GM12878 (cell line): Measurements from ENCODE around the gene KIF6.
A peak's percentile ranks its signal among the peaks of the same experiment; 100 is the strongest.

Experiments used
- EED ChIP-seq: sonication (generic); IDR thresholded peaks from 2 replicates; pipeline ENCODE4 v1.6.1; 2016; ENCODE audit warnings: antibody characterized with exemption, low read depth
- ETV6 ChIP-seq, 2 experiments: fragments of 450-650 bp in 1 of 2; IDR thresholded peaks in 1 of 2; conservative IDR thresholded peaks in 1 of 2; 2 replicates each; pipeline ENCODE4 v1.6.1; 2014; ENCODE audit warnings: antibody characterized with exemption in 1 of 2, borderline replicate concordance in 1 of 2, low read depth in 1 of 2, mild to moderate bottlenecking in 1 of 2, moderate library complexity in 1 of 2
- EZH2 ChIP-seq: IDR thresholded peaks from 2 replicates; pipeline ENCODE4 v1.6.1; 2012; ENCODE audit warnings: low read depth, mild to moderate bottlenecking, control low read depth, inconsistent platforms, low read length, borderline replicate concordance; ENCODE audit not compliant: control insufficient read depth
- NFYB ChIP-seq: IDR thresholded peaks from 2 replicates; pipeline ENCODE4 v1.6.1; 2011; ENCODE audit warnings: low read depth, mild to moderate bottlenecking, low read length, improper control_type of control experiment, moderate library complexity; ENCODE audit not compliant: insufficient read depth
- NR2F1 ChIP-seq: fragments of 450-650 bp; conservative IDR thresholded peaks from 2 replicates; pipeline ENCODE4 v1.6.1; 2017; ENCODE audit warnings: mild to moderate bottlenecking
- RAD21 ChIP-seq: IDR thresholded peaks from 2 replicates; pipeline ENCODE4 v1.6.1; 2011; ENCODE audit warnings: mild to moderate bottlenecking, low read depth, low read length, moderate library complexity; ENCODE audit not compliant: insufficient read depth
- RFX5 ChIP-seq: IDR thresholded peaks from 2 replicates; pipeline ENCODE4 v1.6.1; 2011; ENCODE audit warnings: low read depth, low read length, improper control_type of control experiment
- TAF1 ChIP-seq: IDR thresholded peaks from 2 replicates; pipeline ENCODE4 v1.6.1; 2011; ENCODE audit warnings: mild to moderate bottlenecking, low read depth, low read length, borderline replicate concordance
- ZSCAN29 ChIP-seq: fragments of 450-650 bp; IDR thresholded peaks from 2 replicates; pipeline ENCODE4 v1.6.1; 2017; ENCODE audit warnings: mild to moderate bottlenecking, moderate library complexity
- TF ChIP-seq, protein P1 (sequence below): IDR thresholded peaks from 2 replicates; pipeline ENCODE4 v1.6.1; 2011; ENCODE audit warnings: low read depth, low read length, improper control_type of control experiment, borderline replicate concordance
- TF ChIP-seq, protein P2 (sequence below), 3 experiments: IDR thresholded peaks in 2 of 3; conservative IDR thresholded peaks in 1 of 3; 2 replicates each; pipeline ENCODE4 v1.5.1; 2011; ENCODE audit warnings: low read depth in 3 of 3, low read length in 3 of 3, mild to moderate bottlenecking in 3 of 3, control low read depth in 2 of 3, moderate library complexity in 2 of 3, inconsistent platforms in 1 of 3, mixed read lengths in 1 of 3; ENCODE audit not compliant: control insufficient read depth in 2 of 3, insufficient read depth in 1 of 3; ENCODE audit errors: extremely low read depth in 1 of 3
- TF ChIP-seq, protein P3 (sequence below): fragments of 450-650 bp; formaldehyde crosslinking; IDR thresholded peaks from 2 replicates; pipeline ENCODE4 v1.4.0; 2022; ENCODE audit warnings: mild to moderate bottlenecking, moderate library complexity

DNA sequence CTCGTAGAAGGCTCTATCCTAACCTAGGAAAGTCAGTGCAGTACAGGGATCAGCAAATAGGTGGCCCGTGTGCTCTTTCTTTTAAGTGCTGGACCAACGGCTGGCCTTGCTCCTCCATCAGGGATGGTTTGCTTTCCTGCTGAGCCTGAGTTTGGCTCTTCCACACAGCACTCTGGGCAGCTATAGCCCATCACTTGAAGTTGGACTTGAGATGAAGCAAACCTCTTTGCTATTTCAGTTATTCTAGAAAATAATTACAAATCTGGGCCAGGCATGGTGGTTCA, 335.8 kb downstream of the KIF6 start:
- TF ChIP-seq NR2F1, result no peak
- TF ChIP-seq, protein P1, sequence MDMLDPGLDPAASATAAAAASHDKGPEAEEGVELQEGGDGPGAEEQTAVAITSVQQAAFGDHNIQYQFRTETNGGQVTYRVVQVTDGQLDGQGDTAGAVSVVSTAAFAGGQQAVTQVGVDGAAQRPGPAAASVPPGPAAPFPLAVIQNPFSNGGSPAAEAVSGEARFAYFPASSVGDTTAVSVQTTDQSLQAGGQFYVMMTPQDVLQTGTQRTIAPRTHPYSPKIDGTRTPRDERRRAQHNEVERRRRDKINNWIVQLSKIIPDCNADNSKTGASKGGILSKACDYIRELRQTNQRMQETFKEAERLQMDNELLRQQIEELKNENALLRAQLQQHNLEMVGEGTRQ, result no peak
- peak; percentile 25; the same call in 1 of the 2 replicates for TF ChIP-seq RAD21
- TF ChIP-seq ZSCAN29, result no peak
- TF ChIP-seq, protein P2, sequence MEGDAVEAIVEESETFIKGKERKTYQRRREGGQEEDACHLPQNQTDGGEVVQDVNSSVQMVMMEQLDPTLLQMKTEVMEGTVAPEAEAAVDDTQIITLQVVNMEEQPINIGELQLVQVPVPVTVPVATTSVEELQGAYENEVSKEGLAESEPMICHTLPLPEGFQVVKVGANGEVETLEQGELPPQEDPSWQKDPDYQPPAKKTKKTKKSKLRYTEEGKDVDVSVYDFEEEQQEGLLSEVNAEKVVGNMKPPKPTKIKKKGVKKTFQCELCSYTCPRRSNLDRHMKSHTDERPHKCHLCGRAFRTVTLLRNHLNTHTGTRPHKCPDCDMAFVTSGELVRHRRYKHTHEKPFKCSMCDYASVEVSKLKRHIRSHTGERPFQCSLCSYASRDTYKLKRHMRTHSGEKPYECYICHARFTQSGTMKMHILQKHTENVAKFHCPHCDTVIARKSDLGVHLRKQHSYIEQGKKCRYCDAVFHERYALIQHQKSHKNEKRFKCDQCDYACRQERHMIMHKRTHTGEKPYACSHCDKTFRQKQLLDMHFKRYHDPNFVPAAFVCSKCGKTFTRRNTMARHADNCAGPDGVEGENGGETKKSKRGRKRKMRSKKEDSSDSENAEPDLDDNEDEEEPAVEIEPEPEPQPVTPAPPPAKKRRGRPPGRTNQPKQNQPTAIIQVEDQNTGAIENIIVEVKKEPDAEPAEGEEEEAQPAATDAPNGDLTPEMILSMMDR (IDR thresholded peaks at IDR 0.05 in 2 of 3, conservative IDR thresholded peaks at IDR 0.05 in 1 of 3; ENCODE audit: control insufficient read depth in 2 of 3, extremely low read depth in 1 of 3, insufficient read depth in 1 of 3, low read depth in 3 of 3, low read length in 3 of 3), result no peak; a peak in 1 of 6 replicates
- no peak for TF ChIP-seq EED
- TF ChIP-seq NFYB, result no peak
- no peak for TF ChIP-seq RFX5
- TF ChIP-seq TAF1, result no peak
- TF ChIP-seq EZH2, result no peak
- no peak for TF ChIP-seq ETV6 (conservative IDR thresholded peaks at IDR 0.05 in 1 of 2, IDR thresholded peaks at IDR 0.05 in 1 of 2; ENCODE audit: borderline replicate concordance in 1 of 2, low read depth in 1 of 2)
- TF ChIP-seq, protein P3, sequence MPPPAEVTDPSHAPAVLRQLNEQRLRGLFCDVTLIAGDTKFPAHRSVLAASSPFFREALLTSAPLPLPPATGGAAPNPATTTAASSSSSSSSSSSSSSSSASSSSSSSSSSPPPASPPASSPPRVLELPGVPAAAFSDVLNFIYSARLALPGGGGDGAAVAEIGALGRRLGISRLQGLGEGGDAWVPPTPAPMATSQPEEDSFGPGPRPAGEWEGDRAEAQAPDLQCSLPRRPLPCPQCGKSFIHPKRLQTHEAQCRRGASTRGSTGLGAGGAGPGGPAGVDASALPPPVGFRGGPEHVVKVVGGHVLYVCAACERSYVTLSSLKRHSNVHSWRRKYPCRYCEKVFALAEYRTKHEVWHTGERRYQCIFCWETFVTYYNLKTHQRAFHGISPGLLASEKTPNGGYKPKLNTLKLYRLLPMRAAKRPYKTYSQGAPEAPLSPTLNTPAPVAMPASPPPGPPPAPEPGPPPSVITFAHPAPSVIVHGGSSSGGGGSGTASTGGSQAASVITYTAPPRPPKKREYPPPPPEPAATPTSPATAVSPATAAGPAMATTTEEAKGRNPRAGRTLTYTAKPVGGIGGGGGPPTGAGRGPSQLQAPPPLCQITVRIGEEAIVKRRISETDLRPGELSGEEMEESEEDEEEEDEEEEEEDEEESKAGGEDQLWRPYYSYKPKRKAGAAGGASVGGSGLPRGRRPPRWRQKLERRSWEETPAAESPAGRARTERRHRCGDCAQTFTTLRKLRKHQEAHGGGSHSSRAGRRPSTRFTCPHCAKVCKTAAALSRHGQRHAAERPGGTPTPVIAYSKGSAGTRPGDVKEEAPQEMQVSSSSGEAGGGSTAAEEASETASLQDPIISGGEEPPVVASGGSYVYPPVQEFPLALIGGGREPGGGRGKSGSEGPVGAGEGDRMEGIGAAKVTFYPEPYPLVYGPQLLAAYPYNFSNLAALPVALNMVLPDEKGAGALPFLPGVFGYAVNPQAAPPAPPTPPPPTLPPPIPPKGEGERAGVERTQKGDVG, result no peak
